Measurements from ENCODE around the gene ADCY1.

DNA sequence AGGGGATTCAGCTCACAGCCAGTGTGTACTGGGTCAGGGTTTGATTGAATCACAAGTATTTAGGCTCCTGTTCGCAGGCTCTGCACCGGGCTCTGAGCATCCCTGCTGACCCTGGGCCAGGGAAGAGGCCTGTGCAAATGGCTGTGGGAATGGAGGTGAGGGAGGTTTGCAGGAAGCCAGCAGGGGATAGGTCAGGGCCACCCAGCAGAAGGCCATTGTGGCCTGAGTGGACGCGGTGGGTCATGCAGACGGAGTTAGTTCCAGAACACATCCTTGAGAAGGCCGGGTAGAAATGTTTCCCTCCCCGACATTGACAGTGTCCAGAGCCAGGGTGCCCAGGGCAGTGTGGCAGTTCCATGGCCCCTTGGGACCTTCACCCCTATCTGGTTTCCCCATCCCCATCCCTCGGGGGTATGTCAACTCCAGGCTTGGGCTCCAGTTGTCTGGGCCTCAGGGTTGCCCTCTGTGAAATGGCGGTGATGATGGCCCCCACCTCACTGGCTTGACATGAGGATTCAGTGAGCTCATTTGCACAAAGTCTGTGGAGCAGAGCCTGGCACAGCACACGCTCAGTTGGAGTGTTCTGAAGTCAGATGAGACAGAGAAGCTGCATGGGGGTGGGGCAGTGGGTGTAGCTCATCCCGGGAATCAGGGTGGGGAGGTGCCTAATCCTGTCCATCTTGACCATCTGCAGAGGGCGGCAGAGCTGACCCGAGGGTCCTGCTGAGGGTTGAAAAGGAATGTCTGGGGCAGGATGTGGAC lies 107.6 kb downstream of the ADCY1 start:
- no peak for TF ChIP-seq POLR2A (IDR thresholded peaks at IDR 0.05)
- TF ChIP-seq, protein P1, sequence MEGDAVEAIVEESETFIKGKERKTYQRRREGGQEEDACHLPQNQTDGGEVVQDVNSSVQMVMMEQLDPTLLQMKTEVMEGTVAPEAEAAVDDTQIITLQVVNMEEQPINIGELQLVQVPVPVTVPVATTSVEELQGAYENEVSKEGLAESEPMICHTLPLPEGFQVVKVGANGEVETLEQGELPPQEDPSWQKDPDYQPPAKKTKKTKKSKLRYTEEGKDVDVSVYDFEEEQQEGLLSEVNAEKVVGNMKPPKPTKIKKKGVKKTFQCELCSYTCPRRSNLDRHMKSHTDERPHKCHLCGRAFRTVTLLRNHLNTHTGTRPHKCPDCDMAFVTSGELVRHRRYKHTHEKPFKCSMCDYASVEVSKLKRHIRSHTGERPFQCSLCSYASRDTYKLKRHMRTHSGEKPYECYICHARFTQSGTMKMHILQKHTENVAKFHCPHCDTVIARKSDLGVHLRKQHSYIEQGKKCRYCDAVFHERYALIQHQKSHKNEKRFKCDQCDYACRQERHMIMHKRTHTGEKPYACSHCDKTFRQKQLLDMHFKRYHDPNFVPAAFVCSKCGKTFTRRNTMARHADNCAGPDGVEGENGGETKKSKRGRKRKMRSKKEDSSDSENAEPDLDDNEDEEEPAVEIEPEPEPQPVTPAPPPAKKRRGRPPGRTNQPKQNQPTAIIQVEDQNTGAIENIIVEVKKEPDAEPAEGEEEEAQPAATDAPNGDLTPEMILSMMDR (IDR thresholded peaks at IDR 0.05): no peak
- no peak for TF ChIP-seq POLR2AphosphoS5 (IDR thresholded peaks at IDR 0.05)
- TF ChIP-seq EP300 (IDR thresholded peaks at IDR 0.05): no peak

Measured in suprapubic skin (tissue), 4 donors.